ENCODE data around the gene NDC1. TPM values are rescaled to one million over a fixed set of nuclear protein-coding genes. Genes with fewer than 3 reads are reported as not detected.

NDC1 gene
- total and polyA plus RNA-seq, 2 of the 4 experiments (the other 2 are of a cell fraction): 11.8 to 33.9 TPM

GRCh38 chr1:53771648-53772047, 66.4 kb downstream of the NDC1 start:
- Histone ChIP-seq H4K5ac (ENCODE audit: low read depth, low read length) (no peak overlapping the region), H2BK5ac (ENCODE audit: low read depth, low read length, poor library complexity, severe bottlenecking) (peak overlapping the region; percentile 52), H3K4me1 (ENCODE audit: control insufficient read depth, insufficient read depth, low read length) (peaks cover 6% of the 10 kb centered on the region), H3K18ac (ENCODE audit: low read depth, low read length) (no peak overlapping the region), H3K23ac (ENCODE audit: low read depth, low read length) (no peak overlapping the region), H2BK15ac (ENCODE audit: low read depth, low read length) (no peak overlapping the region), H4K8ac (ENCODE audit: low read depth in 2 of 2, low read length in 2 of 2) (no peak overlapping the region), H2AK9ac (replicated peaks; ENCODE audit: low read depth, low read length, poor library complexity) (no peak overlapping the region), H3K56ac (ENCODE audit: extremely low read depth, insufficient read depth, low read length) (no peak overlapping the region), H2AFZ (replicated peaks; ENCODE audit: low read length, poor library complexity) (no peak overlapping the region), H2AK5ac (ENCODE audit: low read depth, low read length) (no peak overlapping the region), H3K36me3 (ENCODE audit: control insufficient read depth, insufficient read depth, low read length) (peaks cover 2% of the 10 kb centered on the region; the same call in 1 of the 2 replicates), H4K91ac (ENCODE audit: insufficient read depth, low read depth, low read length) (no peak overlapping the region), H3K27ac (ENCODE audit: insufficient read depth, low read length) (no peak overlapping the region), H3K79me1 (ENCODE audit: low read depth in 1 of 2, low read length in 2 of 2) (peaks cover 0 to 18% of the 10 kb centered on the region in 2 experiments; a peak in 1 of 4 replicates), H3K4ac (ENCODE audit: low read depth, low read length) (no peak overlapping the region), H2BK120ac (ENCODE audit: low read depth, low read length) (no peak overlapping the region), H3K9me1 (ENCODE audit: insufficient read depth, low read length) (no peaks in the 10 kb centered on the region; the same call in 1 of the 2 replicates), H3K14ac (replicated peaks; ENCODE audit: low read depth, low read length) (no peak overlapping the region), H3K4me3 (ENCODE audit: insufficient read depth, low read depth, low read length) (no peak overlapping the region), H4K20me1 (ENCODE audit: insufficient read depth, low read length) (no peaks in the 10 kb centered on the region), H3K9me3 (ENCODE audit: control insufficient read depth, insufficient read depth, low read length) (no peaks in the 10 kb centered on the region), H2BK20ac (ENCODE audit: low read depth, low read length) (no peak overlapping the region), H3K27me3 (ENCODE audit: control insufficient read depth, insufficient read depth, low read length) (no peaks in the 10 kb centered on the region), H3K4me2 (ENCODE audit: low read depth, low read length) (no peak overlapping the region), H3K9ac (ENCODE audit: low read depth, low read length) (no peak overlapping the region)
- ChIA-PET CTCF (no interaction called here), POLR2A (ENCODE audit: unreplicated experiment) (no interaction called here)
- peak; percentile 66 for TF ChIP-seq BHLHE40 (IDR thresholded peaks at IDR 0.05; ENCODE audit: low read depth, low read length)
- no peak for TF ChIP-seq CTCF (conservative IDR thresholded peaks at IDR 0.05; ENCODE audit: low read depth, low read length)
- TF ChIP-seq SMC3 (IDR thresholded peaks at IDR 0.05; ENCODE audit: low read depth, low read length): no peak
- 0 out of 2 replicates have a peak, but pooled peaks have one; percentile 11 for TF ChIP-seq FOS (IDR thresholded peaks at IDR 0.05; ENCODE audit: low read depth, low read length)
- TF ChIP-seq CEBPB (IDR thresholded peaks at IDR 0.05; ENCODE audit: low read depth, low read length): peak; percentile 74
- dilution Hi-C loops (cut with HindIII; ENCODE audit: low sequenced_read_pairs, unreplicated experiment): no loop called here
- DNase-seq (peak; percentile 81), ATAC-seq (ENCODE audit: low read depth) (peak; percentile 62)
- no TSS peak for BruUV-seq (replicated peaks)
- no CpG with 5 or more reads among the region's 2 CpGs for WGBS, 2 experiments (ENCODE audit: extremely low coverage in 2 of 2, insufficient read length in 1 of 2)
- in situ Hi-C loops (cut with MboI; ENCODE audit: low sequenced_read_pairs): no loop called here
- intact Hi-C loops (cut with micrococcal nuclease): no loop called here

All from IMR-90 (cell line).